NCI-H2107 (cell line): ENCODE measurements around the gene DGKE.

Source experiments
- DNase-seq: peaks from one replicate; lab custom pipeline; 2025; lab: John Stamatoyannopoulos, UW

DGKE gene

DNA sequence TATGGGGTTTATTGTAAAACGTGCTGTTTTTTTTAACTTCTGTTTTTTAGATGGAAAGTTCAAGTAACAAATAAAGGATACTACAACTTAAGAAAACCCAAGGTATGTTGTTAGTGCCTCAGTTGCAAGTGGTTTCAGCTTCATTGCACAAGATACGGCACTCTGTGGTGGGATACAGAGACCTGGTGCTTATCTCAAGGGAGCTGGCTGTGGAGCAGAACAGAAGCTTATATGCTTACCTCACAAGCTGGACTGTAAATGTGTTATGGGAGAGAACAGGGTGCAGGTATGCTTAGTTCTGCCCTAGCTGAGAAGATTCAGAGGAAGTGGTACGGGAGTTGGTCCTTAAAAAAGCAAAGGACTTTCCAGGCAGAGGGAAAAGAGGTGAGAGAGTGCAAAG is 15.2 kb downstream of the DGKE start:
- DNase-seq: no peak

DNA sequence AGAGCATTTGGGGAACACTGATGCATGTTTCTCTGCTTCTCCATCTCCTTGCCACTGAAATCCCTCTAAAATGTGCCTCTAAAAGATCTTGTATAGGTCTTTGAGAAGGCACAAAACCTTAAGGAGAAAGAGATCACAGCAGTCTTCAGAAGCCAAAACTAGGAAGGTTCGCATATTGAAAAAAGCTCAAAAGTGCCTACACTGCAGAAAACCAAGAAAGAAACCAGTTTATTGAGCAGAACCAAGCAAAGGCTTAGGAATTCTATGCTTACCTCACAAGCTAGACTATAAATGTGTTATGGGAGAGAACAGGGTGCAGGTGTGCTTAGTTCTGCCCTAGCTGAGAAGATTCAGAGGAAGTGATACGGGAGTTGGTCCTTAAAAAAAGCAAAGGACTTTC is 16.6 kb downstream of the DGKE start:
- no peak for DNase-seq

- DNase-seq: no peak
Measured at GRCh38 chr17:56851008-56851407, 17.1 kb downstream of the DGKE start.

GRCh38 chr17:56861899-56862298 is 27.9 kb downstream of the DGKE start:
- no peak for DNase-seq

- DNase-seq: no peak
Measured at GRCh38 chr17:56863974-56864373, 30.0 kb downstream of the DGKE start.

DNA sequence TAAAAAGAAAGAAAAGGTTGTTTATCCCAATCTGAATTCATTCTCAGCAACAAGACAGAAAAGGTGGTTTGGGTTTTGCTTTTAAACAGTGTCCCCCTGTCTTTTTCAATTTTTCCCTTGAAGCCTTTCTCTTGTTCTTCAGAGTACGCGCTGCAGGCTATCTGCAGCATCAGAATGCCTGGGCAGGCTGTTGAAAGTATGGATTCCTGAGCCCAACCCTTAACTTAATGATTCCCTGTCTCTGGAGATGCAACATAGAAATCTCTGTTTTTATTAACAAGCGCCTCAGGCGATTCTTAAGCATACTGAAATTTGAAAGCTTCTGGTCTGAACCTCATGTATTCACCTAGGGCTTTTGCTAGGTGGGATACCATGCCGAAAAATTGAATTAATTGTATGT is 32.1 kb downstream of the DGKE start:
- DNase-seq: no peak

DNA sequence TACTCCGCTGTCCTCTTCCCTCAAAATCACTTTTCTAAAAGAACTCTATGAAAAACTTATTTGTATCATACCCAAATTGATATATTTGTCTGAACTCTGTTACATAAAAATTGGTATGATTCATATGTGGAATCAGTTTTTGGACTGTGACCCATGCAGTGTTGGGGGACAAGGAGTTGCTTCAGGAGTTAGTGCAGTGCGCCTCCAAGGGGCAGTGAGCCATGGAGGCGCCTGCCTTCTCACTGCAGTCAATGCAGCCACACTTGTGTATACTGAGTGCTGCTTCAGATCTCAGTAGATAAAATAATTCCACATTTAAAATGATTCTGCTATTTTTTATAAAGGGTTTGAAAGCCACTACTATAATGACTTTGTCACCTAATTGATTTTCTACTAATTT is 32.5 kb downstream of the DGKE start:
- DNase-seq: no peak

GRCh38 chr17:56867948-56868376 is 34.0 kb downstream of the DGKE start:
- DNase-seq: no peak

DNA sequence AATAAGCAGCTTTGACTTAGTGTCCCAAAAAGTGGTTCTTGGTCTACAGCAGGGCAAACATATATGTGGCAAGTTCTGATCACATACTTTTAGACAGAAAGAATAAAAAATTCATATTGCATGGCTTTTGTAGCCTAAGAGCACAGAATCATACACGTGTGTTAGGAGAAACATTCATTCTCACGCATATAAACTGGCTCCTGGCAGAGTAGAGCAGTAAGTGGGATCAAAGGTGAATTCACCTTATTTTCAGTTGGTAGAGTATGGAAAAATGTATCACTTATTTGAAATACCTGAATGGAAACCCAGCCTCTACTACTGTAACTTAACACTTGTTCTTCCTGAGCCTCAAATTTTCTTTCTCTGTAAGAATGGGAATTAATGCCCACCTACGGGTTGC is 34.8 kb downstream of the DGKE start:
- DNase-seq: no peak

GRCh38 chr17:56870081-56870651 is 36.2 kb downstream of the DGKE start:
- DNase-seq: no peak

- DNase-seq: no peak
Measured at GRCh38 chr17:56876766-56877179, 42.8 kb downstream of the DGKE start.

GRCh38 chr17:56879280-56879679 is 45.3 kb downstream of the DGKE start:
- DNase-seq: no peak

- no peak for DNase-seq
Measured at GRCh38 chr17:56880133-56880532, 46.2 kb downstream of the DGKE start.

GRCh38 chr17:56880571-56880970 is 46.6 kb downstream of the DGKE start:
- no peak for DNase-seq

GRCh38 chr17:56881685-56882295 is 47.8 kb downstream of the DGKE start:
- no peak for DNase-seq

- no peak for DNase-seq
Measured at GRCh38 chr17:56883616-56884015, 49.7 kb downstream of the DGKE start.

DNA sequence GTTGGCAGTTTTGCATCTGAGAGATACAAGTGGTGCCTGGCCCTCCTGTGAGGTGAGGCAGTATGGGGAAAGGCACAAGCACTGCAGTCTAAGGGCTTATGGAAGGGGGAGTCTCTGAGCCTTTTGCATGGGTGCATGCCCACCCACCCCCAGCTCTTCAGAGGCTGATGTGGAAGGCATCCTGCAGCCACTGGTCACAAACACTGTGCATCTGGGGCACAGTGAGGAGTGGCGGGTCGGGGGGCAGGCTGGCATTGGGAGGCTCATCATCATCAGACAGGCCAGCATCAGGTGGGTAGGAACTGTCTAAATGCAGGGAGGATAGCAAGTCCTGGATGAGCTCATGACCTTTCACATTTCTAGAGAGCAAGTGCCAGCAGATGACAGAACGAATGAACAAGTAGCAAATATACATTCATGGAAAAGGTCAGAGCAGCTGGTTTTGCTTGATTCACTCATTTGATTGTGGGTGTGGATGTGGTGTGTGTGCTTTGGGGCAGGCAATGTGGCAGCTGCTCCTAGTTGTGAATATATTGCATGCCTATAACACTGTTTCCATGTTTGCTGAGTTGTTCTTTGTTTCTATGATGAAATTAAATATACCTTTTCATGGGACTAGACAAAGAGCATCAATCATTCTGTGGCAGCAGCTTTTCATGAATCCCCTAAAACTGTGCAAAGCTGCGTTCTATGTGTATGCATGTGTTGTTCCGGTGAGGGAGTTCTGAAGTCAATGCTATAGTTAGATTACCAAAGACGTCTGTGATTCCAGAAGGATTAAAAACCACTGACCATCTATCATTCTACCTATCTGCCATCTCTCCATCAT is 50.7 kb downstream of the DGKE start:
- DNase-seq: no peak

DNA sequence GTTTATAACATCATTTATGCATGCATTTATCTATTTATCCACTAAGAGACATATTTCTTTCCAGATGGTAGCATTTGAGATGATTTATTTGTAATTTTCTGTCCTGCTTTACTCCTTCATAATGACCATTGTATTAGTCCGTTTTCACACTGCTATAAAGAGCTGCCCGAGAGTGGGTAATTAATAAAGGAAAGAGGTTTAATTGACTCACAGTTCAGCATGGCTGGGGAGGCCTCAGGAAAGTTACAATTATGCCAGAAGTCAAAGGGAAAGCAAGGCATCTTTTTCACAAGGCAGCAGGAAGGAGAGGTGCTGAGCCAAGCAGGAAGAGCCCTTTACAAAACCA is 51.3 kb downstream of the DGKE start:
- DNase-seq: no peak

- no peak for DNase-seq
Measured at GRCh38 chr17:56886288-56886731, 52.4 kb downstream of the DGKE start.

DNA sequence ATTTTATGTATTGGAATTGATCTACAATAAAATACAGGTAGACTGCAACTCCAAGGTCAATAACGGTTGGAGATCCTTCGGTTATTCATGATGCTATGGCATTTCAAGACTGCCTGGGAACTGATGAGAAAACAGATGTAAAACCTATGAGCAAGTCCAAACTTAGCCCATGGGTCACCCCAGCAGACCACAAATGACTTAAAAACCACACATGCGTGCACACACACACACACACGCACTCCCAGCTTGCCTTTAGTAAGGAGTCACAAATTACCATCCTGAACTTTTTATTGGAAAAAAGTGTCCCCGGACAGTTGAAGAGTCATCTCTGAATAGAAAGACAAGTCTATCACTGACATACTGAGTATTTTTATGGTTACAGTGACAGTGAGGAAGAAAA is 53.2 kb downstream of the DGKE start:
- no peak for DNase-seq

- no peak for DNase-seq
Measured at GRCh38 chr17:56887552-56888467, 53.9 kb downstream of the DGKE start.

GRCh38 chr17:56890390-56890789 is 56.4 kb downstream of the DGKE start:
- no peak for DNase-seq
